ENCODE data around the gene UNKL.
A peak's percentile ranks its signal among the peaks of the same experiment; 100 is the strongest.

UNKL gene

GRCh38 chr16:1378087-1378803, 36.3 kb downstream of the UNKL start:
- H3K4me3 ChIP-seq (ENCODE audit: insufficient read depth, low read length, poor library complexity, severe bottlenecking): peak overlapping the region; percentile 76
- no peak overlapping the region for H3K27ac ChIP-seq (ENCODE audit: low read depth, low read length)
- peaks cover 11% of the 10 kb centered on the region; the same call in 1 of the 2 replicates for H3K79me2 ChIP-seq (ENCODE audit: insufficient read depth, low read length)

GRCh38 chr16:1377406-1378010, 37.0 kb downstream of the UNKL start:
- Histone ChIP-seq H4K20me1 (ENCODE audit: low read depth, low read length) (no peaks in the 10 kb centered on the region), H3K36me3 (ENCODE audit: low read length) (no peaks in the 10 kb centered on the region), H3K9me2 (replicated peaks; ENCODE audit: insufficient read depth, low read length) (no peaks in the 10 kb centered on the region), H3F3A (ENCODE audit: insufficient read depth) (no peaks in the 10 kb centered on the region), H2AFZ (ENCODE audit: low read depth, low read length, severe bottlenecking) (no peak overlapping the region), H3K9ac (ENCODE audit: low read length) (no peak overlapping the region), H3K4me3 (ENCODE audit: insufficient read depth, low read length, poor library complexity, severe bottlenecking) (no peak overlapping the region), H3K27ac (ENCODE audit: low read depth, low read length) (no peak overlapping the region), H3K27me3 (ENCODE audit: low read length) (no peaks in the 10 kb centered on the region), H3K79me2 (ENCODE audit: insufficient read depth, low read length) (peaks cover 11% of the 10 kb centered on the region; the same call in 1 of the 2 replicates), H3K9me3 (ENCODE audit: insufficient read depth, low read length) (no peaks in the 10 kb centered on the region), H3K4me2 (ENCODE audit: low read depth, low read length, poor library complexity, severe bottlenecking) (no peak overlapping the region)
- no peak for TF ChIP-seq EZH2phosphoT487 (conservative IDR thresholded peaks at IDR 0.05; ENCODE audit: low read length)
- TF ChIP-seq, protein P1, sequence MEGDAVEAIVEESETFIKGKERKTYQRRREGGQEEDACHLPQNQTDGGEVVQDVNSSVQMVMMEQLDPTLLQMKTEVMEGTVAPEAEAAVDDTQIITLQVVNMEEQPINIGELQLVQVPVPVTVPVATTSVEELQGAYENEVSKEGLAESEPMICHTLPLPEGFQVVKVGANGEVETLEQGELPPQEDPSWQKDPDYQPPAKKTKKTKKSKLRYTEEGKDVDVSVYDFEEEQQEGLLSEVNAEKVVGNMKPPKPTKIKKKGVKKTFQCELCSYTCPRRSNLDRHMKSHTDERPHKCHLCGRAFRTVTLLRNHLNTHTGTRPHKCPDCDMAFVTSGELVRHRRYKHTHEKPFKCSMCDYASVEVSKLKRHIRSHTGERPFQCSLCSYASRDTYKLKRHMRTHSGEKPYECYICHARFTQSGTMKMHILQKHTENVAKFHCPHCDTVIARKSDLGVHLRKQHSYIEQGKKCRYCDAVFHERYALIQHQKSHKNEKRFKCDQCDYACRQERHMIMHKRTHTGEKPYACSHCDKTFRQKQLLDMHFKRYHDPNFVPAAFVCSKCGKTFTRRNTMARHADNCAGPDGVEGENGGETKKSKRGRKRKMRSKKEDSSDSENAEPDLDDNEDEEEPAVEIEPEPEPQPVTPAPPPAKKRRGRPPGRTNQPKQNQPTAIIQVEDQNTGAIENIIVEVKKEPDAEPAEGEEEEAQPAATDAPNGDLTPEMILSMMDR (IDR thresholded peaks at IDR 0.05; ENCODE audit: insufficient read depth, low read length, poor library complexity, severe bottlenecking): no peak

More at GRCh38 chr16:1378087-1378803, 36.3 kb downstream of the UNKL start:
- Histone ChIP-seq H3K9ac (ENCODE audit: low read length) (peak overlapping the region; percentile 79), H3K9me2 (replicated peaks; ENCODE audit: insufficient read depth, low read length) (no peaks in the 10 kb centered on the region), H3K27me3 (ENCODE audit: low read length) (no peaks in the 10 kb centered on the region), H3K4me2 (ENCODE audit: low read depth, low read length, poor library complexity, severe bottlenecking) (peak overlapping the region; percentile 57), H2AFZ (ENCODE audit: low read depth, low read length, severe bottlenecking) (no peak overlapping the region), H3K36me3 (ENCODE audit: low read length) (no peaks in the 10 kb centered on the region), H4K20me1 (ENCODE audit: low read depth, low read length) (no peaks in the 10 kb centered on the region), H3F3A (ENCODE audit: insufficient read depth) (no peaks in the 10 kb centered on the region), H3K9me3 (ENCODE audit: insufficient read depth, low read length) (no peaks in the 10 kb centered on the region)
- TF ChIP-seq EZH2phosphoT487 (conservative IDR thresholded peaks at IDR 0.05; ENCODE audit: low read length): no peak
- TF ChIP-seq, protein P1 (IDR thresholded peaks at IDR 0.05; ENCODE audit: insufficient read depth, low read length, poor library complexity, severe bottlenecking): no peak

- Histone ChIP-seq H3K9me3 (ENCODE audit: insufficient read depth, low read length) (no peaks in the 10 kb centered on the region), H3K36me3 (ENCODE audit: low read length) (no peaks in the 10 kb centered on the region), H3K4me2 (ENCODE audit: low read depth, low read length, poor library complexity, severe bottlenecking) (no peak overlapping the region), H3K4me3 (ENCODE audit: insufficient read depth, low read length, poor library complexity, severe bottlenecking) (no peak overlapping the region), H2AFZ (ENCODE audit: low read depth, low read length, severe bottlenecking) (no peak overlapping the region), H4K20me1 (ENCODE audit: low read depth, low read length) (no peaks in the 10 kb centered on the region), H3K27ac (ENCODE audit: low read depth, low read length) (no peak overlapping the region), H3K79me2 (ENCODE audit: insufficient read depth, low read length) (peaks cover 11% of the 10 kb centered on the region; the same call in 1 of the 2 replicates), H3K27me3 (ENCODE audit: low read length) (no peaks in the 10 kb centered on the region), H3K9ac (ENCODE audit: low read length) (no peak overlapping the region), H3F3A (ENCODE audit: insufficient read depth) (no peaks in the 10 kb centered on the region), H3K9me2 (replicated peaks; ENCODE audit: insufficient read depth, low read length) (no peaks in the 10 kb centered on the region)
- TF ChIP-seq, protein P1 (IDR thresholded peaks at IDR 0.05; ENCODE audit: insufficient read depth, low read length, poor library complexity, severe bottlenecking): no peak
- no peak for TF ChIP-seq EZH2phosphoT487 (conservative IDR thresholded peaks at IDR 0.05; ENCODE audit: low read length)
Measured at GRCh38 chr16:1375741-1376410, 38.6 kb downstream of the UNKL start.
